NCI-H446 treated with DMSO at 0.1 percent for 48 hours (cell line): ENCODE measurements around the gene ZNF691.
"Not testable (repeated sequence)": the region's sequence is repeated elsewhere in the genome, so short reads cannot be mapped to it uniquely, and the experiment has no call there.

Source experiments
- DNase-seq: peaks from one replicate; lab custom pipeline; 2025; lab: John Stamatoyannopoulos, UW

Gene ZNF691

DNA sequence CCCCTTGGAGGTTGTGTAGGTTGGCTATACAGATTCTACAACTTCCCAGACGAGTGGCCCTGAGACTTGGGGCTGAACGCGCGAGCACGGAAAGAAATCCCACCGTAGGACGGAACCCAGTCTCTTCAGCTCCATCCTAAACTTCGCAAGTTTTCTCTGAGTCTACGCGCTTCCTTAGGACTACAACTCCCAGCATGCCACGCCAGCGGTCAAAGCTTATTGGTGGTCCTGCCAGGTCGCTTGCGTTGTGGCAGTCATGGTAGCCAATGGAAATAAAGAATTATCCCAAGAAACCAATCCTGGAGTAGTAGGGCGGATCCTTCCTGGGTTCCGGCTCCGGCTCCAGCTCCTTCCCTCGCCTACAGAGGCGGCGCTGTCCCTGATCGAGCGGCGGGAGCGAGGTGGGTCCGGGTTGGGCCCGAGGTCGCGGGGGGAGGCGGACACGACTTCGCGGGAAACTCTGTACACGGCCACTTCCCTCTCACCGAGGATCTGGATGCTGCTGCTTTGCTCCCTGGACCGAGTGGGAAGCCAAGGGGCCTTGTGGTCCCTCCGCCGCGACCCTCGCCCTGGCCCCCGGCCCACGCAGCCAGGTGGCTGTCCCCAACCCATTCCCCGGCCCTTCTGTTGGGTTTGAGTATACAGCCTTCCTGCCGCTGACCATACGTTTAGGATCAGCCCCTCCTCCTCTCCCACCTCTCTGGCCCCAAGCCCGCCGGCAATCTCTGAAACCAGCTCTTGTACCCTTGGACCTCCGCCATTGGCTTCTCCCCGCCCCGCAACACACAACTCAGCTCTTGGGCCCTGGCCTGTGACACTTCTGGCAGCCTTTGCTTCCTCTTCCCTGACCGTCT is at the start of gene ZNF691:
Gene ZNF691, plus strand, starts transcription at position 357 of the 854 bp plus-strand sequence. CDS start 3,046 bp downstream, outside the sequence.
- DNase-seq, result peak; percentile 97

DNA sequence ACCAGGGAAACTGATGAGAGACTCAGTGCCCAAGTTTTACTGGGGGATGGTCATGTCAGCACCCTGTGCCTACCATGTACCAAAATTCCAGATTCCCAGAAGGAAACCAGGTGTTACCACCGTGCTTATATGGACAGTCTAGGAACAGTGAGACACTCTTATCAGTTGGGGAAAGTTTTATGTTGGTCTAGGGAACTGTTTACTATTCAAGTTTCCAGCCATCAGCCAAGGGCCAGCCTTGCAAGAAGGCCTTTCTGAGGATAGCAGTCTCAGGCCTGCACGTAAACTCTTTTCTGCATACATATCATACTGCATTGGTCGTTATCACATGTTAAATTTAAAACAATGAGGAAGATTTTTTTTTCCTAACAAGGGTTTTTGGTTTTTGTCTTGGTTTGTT is 49.0 kb upstream of the ZNF691 start:
- no peak for DNase-seq

DNA sequence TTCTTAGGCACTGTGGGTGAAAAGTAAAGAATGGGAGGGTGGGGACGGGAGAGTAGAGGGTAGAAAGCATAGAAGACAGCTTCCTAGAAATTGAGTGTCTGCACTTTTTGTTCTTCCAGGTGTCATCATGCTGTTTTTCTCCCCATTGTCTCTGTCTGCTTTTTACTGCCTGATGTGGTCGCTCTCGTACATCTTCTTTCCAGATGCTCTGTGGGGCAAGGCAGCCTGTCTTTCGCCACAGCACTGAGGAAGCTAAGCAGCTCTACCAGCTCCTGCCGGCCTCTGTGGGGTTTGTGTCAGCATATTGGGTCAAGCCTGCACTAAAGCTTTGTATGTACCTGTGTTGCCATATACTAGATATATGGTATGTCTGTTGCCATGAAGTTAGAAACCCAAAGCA is 48.4 kb upstream of the ZNF691 start:
- DNase-seq, result no peak

GRCh38 chr1:42801832-42802473 is 44.5 kb upstream of the ZNF691 start:
- DNase-seq, result no peak

- no peak for DNase-seq
Measured at GRCh38 chr1:42806171-42806570, 40.2 kb upstream of the ZNF691 start.

DNA sequence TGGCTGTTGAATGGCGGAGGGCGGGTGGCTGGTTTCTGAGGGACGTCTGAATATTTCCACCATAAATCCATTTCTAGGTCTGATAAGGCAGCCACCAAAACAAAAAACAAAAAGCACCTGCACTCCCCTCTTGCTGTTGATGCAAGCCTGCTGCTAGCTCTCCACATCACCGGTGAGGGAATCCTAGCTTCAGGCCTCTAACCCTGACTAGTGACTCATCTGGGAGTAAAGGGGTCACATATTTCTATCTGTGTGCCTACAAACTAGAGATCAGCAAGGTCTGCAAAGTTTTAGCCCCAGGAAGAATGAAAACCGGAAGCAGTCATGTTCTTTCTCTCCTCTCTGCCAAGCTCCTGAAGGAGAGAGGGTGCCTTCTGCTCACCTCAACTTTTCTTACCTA is 39.8 kb upstream of the ZNF691 start:
- DNase-seq, result no peak

GRCh38 chr1:42807056-42807668 is 39.3 kb upstream of the ZNF691 start:
- DNase-seq, result no peak

- DNase-seq, result not testable (repeated sequence)
Measured at GRCh38 chr1:42814815-42815214, 31.6 kb upstream of the ZNF691 start.

DNA sequence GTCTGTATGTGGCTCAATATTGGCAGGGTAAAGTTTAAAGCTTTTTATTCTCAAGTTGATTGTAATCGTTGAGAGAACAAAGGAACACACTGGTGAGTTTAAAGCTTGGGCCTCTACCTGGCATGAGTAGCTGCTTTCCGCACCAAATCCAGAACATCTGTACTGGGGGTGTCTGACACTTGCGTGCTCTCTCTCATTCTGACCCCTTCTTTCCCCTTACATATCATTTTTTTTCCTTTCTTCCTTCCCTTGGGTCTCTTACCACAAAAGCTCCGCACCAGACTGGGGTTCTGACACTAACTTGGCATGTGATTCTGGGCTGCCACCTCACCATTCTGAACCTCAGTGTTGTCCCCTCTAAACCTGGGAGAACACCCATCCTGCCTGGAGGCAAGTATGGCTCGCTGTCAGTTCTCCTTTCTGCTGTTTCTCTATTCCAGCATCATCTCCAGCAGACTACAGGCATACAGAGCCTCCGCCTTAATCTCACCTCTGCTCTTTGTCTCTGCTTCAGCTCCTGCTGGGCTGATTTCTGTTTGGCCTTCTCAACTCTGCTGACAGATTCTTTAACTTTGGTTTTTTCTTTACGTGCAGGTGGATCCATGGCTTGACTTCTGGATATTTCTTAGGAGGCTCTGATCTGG is 30.4 kb upstream of the ZNF691 start:
- DNase-seq, result no peak

DNA sequence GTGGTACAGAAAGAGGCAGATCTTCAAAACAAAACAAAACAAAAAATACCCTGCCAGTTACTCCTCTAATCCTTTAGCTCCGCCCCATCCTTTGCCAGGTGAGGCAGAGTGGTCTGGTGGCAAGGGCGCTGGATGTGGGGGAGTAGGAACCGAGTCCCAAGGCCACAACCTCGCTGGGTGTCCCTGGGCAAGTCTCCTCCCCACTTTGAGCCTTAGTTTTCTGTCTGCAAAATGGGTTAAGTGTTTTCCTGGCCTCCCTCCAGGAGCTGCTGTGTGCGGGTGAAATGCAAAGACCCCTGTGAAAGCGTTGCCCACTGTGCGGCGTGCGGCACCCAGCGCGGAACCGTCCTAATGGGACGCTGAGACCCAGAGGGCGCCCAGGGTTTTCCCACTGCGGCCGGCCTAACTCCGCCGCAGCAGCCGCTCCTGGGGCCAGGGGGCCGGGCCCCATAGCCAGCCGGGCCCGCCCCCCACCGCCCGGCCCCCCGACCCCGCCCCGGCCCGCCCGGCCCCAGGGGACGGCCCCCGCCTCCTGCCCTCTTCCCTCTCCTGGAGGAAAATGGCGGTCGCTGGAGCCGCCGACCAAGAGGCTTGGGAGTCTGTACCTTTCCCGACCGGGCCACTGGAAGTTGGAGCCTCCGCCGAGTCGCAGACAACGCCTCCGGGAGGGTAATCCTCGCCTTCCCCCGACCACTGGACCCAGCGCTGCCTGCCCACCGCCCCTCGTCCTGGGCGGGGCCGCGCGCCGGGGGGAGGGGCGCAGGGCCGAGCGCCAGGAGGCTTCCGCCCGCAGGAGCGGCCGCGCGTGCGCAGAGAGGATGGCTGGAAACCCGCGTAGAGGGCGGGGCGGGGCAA is 29.6 kb upstream of the ZNF691 start, which contains the start of the genes ERMAP and SVBP:
Gene ERMAP, plus strand, starts transcription at position 538 of the 855 bp plus-strand sequence. CDS start 13,327 bp downstream, outside the sequence.
Gene SVBP, minus strand, starts transcription at position 813 of the 855 bp plus-strand sequence. CDS start 853 bp downstream, outside the sequence.
- peak; percentile 85 for DNase-seq

DNA sequence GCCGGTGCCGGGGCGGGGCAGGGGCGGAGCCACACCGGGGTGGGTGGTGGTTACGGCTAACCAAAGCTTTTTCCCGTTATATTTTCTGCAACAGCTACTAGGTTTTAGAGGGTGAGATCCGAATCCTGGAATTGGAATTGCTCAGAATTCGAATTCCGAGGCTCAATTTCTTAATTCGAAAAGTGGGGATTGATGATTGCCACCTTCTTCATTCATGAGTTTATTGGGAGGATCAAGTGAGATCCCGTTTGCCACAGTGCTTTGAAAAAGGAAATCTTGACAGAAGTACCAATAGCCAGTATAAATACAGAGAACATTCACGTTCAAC is 29.0 kb upstream of the ZNF691 start:
- DNase-seq, result no peak

DNA sequence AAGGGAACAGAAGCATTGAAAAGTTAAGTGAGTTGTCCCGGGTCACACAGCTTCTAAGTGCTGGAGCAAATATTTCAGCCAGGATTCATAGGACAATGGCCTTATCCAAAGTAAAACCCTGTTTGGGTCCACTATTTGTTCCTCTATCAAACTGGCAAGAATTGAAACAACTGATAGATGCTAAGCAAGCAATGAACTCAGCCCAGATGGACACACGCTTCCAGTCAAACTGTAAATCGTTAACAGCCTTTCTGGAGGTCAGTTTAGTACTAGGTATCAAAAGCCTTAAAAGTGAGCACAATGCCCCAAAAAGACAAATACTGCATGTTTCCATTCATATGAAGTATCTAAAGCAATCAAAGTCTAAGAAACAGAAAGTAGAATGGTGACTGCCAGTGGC is 28.4 kb upstream of the ZNF691 start:
- no peak for DNase-seq

GRCh38 chr1:42820813-42821212 is 25.6 kb upstream of the ZNF691 start:
- DNase-seq, result no peak

DNA sequence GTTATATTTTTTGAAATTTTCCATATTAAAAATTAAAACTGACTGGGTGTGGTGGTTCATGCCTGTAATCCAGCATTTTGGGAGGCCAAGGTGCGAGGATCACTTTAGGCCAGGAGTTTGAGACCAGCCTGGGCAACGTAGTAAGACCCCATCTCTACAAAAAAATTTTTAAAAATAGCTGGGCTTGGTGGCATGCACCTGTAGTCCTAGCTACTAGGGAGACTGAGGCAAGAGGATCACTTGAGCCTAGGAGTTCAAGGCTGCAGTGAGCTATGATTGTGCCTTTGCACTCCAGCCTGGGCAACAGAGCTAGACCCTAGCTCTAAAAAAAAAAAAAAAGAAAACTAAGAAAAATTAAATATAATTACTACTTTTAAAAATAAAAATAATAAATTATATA is 24.7 kb upstream of the ZNF691 start:
- DNase-seq, result no peak

DNA sequence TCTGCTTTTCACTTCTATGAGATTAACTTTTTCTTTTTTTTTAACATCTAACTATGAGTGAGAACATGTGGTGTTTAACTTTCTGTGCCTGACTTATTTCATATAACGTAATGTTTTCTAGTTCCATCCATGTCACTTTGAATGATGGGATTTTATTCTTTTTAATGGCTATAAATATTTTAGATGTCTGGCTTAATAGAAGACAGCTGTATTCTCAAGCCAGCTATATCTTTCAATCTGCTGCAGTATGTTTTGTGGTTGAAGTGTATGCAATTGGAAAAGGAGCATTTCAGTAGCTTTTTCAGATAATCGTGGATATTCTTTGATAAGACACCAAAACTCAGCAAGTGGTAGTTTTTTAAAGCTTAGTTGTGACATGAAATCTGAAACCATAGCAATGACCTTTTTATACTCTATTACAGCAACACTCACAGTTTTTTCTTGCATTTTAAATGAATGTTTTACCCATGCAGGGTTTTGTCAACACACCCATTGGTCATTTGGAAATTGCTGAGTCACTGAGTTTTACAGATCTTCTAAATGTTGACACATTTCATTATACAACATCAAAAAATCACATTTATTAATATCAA is 23.5 kb upstream of the ZNF691 start:
- DNase-seq, result no peak

GRCh38 chr1:42824481-42825035 is 21.9 kb upstream of the ZNF691 start:
- DNase-seq, result no peak

DNA sequence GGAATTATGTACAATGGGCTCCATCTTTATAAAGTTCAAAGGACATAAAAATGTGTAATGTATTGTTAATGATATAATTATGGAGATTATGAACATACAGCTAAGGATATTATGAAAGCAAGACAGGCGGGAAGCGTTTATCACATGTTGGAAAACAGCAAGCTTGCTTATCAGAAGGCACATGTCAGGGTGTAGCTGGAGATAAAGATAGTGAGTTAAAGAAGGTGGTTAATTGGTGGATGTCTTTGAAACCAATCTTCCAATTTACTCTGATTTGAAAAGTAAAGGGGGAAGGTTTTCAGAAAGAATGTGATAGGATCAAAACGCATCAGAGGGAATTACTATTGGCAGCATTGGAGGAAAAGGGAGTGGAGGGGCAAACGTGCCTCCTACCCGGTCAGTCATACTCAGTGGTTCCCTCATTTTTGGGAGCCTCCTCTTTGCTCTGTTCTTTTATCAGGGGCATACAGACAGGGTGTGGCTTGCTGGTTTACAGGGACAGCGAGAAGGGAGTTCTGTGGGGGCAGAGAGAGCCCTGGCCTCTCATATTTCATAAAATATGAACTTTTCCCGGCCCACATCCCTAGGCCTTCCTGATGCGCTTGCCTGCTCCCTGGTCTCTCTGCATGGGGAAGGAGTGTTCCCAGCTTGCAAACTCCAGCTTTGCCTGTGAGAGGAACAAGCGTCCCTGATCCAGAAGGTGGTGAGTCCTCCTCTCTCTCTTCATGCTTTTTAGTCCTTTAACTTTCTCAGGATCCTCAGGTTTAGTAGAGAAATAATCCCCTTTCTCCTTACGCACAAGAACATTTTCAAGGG is 21.2 kb upstream of the ZNF691 start:
- no peak for DNase-seq

- DNase-seq, result no peak
Measured at GRCh38 chr1:42830631-42831030, 15.8 kb upstream of the ZNF691 start.

DNA sequence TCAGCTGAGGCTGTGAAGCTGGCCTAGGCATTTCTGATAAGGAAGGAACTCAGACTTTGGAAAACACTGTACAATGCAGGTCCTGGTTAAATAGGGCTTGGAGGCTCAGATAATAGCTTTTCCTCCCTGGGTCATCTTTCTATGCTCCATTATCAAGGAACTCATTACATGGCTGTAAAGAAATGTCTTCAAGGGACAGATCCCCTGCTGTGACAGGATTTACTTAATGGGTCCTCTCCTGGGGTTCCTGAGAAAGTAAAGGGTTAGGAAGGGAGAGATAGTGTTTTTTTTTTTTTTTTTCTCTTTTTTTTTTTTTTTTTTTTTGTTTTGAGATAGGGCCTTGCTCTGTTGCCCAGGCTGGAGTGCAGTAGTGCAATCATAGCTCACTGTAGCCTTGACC is 15.1 kb upstream of the ZNF691 start:
- no peak for DNase-seq
